ENCODE results near the gene RANBP1.

The RANBP1 gene

DNA sequence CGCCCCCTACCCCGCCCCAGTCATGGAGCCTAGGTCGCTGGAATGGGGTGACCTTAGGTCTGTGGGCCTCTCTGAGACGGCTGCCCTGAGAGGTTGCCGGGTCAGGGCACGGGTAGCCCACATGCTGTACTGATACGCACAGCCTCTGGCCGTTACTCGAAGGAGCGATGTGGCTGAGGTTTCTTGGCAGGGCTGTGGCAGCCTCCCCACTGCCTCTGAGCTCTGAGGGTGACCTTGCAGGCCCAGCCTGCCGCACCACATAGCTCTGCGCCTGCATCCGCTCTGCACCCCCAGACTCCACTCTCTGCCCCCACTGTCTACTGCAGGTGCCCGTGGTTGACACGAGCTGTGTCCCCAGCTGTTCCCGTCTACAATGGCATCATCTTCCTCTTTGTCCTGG, 23.0 kb downstream of the RANBP1 start:
- no peak for FAIRE-seq

DNA sequence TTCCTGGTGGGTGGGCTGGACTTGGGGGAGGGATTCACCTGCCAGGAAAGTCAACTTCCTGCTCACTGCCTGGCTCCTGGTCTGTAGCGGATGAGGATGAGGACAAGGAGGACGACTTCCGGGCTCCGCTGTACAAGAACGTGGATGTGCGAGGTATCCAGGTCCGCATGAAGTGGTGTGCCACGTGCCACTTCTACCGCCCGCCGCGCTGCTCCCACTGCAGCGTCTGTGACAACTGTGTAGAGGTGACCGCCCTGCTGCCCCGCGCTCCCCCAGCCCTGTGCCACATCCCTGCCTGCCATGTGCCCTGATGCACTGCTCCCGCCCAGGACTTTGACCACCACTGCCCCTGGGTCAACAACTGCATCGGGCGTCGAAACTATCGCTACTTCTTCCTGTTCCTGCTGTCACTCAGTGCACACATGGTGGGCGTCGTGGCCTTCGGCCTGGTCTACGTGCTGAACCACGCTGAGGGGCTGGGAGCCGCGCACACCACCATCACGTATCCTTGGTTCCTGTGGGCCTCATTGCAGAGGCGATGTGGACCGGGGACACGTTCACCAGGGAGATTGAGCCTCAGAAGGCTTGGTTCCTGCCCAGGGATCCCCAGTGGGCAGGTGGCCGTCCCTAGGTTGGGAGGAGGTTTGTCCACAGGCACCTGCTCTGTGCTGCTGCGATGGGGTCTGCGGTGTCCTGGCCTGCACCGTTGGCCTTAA, 23.6 kb downstream of the RANBP1 start:
- no peak for FAIRE-seq

GRCh38 chr22:20140107-20140445, 24.2 kb downstream of the RANBP1 start:
- FAIRE-seq = no peak

- FAIRE-seq = no peak
Measured at GRCh38 chr22:20140521-20140964, 24.6 kb downstream of the RANBP1 start.

- no peak for FAIRE-seq
Measured at GRCh38 chr22:20141186-20142077, 25.5 kb downstream of the RANBP1 start.

- no peak for FAIRE-seq
Measured at GRCh38 chr22:20142711-20143621, 27.1 kb downstream of the RANBP1 start.

DNA sequence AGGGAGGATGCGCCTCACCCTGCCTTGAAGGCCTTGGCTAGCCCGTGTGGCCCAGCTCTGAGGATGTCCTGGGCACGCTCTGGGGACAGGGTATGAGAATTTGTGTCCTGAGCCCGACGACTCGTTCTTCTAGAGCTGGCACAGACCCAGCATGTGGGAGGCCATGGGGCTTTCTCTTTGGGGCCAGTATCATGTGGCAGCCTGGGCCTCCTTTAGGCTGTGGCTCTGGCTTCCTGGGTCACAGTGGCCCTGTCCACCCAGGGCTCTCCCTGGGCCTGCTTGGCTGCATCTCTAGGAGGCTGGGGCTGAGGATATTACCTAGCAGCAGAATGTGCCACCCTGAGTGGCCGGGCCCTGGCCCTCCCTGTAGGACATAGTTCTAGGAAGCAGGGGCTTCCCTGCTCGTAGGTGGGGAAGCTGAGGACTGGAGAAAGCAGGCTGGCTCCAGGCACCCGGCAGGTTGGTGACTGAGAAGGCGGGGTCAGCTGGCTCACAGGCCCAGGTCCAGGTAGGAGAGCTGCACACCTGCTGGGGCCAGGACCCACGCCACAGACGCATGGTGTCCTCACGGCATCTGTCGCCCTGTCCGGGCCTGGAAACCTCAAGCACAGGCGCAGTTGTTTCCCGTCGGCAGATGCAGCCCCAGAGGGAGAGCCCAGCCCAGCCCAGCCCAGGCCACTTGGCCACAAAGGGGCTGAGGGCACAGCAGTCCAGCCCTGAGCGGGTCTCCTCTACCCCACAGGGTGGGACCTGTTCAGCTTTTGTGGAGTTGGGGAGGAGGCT, 28.2 kb downstream of the RANBP1 start:
- FAIRE-seq = no peak

- no peak for FAIRE-seq
Measured at GRCh38 chr22:20145206-20145831, 29.4 kb downstream of the RANBP1 start.

DNA sequence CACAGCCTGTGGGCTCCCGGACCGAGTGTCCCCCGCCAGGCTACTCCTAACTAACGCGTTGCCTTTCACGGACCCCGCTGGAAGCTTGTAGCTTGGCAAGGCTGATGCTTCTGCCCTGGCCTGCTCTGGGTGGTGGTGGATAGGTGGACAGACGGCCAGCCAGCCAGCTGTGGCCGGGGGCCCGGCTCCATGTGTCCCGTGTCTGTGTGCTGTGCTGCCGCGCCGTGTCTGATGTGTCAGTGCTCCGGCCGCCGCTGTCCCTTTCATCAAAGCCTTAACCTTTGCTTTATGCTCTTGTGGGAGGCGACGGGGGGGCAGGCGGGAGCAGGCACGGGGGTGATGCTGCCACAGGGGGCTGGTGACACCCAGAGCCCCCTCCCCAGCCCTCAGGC, 29.9 kb downstream of the RANBP1 start:
- FAIRE-seq = no peak

DNA sequence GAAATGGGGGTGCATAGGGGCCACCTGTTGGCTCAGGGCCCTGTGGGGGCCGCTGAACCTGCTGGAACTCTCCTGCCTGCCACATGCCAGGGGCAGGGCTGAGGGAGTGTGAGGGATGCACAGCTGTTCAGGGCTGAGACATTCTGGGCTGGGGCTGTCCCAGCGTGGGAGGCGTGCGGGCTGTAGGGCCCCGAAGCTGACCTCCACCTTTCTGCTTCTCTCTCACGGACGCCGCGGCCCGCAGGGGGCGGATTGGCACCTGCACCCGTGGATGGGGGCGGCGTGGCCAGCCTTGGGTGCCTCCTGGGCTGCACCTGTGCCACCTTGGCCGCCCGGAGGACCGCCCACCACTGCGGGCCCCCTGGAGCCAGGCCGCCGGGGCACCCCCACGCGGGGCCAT, 30.9 kb downstream of the RANBP1 start:
- no peak for FAIRE-seq

- FAIRE-seq = no peak
Measured at GRCh38 chr22:20147237-20147988, 31.5 kb downstream of the RANBP1 start.

- FAIRE-seq = no peak
Measured at GRCh38 chr22:20148414-20148813, 32.5 kb downstream of the RANBP1 start.

DNA sequence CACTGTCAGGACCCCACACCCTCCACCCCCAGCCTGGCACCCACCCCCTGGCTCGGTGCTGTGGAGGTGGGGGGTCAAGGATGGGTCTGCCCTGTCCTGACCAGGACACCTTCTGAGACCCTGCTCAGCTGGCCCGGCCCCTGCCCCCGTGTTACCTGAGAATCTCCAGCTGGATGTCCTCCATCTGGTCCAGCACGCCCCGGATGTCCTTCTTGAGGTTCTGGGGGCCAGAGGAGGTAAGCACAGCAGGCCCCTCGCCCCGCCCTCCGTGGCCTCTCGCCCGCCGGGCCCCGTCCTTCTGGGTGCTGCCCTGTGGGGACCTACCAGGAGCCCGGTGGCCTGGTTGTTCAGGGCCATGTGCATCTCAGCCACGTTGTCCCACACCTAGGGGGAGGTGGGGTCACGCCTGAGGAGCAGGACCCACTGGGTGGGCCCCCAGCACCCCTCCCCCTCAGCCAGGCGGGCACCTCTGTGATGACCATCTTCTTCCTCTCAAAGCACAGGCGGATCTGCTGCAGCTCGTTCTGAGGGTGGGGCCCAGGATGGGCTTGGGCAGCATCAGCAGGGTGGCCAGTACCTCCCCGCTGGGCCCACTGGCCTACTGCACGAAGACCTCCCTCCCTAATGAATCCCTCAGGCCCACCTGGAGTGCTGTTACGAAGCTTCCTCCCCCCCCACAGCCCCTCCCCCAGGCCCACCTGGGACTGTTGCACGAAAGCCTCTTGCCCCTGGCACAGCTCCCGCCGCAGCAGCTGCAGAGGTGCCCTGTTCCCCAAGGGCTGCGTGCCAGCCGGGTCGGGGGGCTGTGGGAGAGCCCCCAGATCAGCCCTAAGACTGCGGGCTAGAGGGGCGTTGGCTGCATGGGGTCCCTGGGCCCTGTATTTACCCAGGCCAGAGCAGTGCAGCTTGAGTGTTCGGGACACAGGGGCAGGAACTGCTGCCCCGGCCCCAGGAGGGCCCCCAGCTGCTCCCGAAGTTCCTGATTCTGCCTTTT, 33.6 kb downstream of the RANBP1 start:
- FAIRE-seq = no peak

DNA sequence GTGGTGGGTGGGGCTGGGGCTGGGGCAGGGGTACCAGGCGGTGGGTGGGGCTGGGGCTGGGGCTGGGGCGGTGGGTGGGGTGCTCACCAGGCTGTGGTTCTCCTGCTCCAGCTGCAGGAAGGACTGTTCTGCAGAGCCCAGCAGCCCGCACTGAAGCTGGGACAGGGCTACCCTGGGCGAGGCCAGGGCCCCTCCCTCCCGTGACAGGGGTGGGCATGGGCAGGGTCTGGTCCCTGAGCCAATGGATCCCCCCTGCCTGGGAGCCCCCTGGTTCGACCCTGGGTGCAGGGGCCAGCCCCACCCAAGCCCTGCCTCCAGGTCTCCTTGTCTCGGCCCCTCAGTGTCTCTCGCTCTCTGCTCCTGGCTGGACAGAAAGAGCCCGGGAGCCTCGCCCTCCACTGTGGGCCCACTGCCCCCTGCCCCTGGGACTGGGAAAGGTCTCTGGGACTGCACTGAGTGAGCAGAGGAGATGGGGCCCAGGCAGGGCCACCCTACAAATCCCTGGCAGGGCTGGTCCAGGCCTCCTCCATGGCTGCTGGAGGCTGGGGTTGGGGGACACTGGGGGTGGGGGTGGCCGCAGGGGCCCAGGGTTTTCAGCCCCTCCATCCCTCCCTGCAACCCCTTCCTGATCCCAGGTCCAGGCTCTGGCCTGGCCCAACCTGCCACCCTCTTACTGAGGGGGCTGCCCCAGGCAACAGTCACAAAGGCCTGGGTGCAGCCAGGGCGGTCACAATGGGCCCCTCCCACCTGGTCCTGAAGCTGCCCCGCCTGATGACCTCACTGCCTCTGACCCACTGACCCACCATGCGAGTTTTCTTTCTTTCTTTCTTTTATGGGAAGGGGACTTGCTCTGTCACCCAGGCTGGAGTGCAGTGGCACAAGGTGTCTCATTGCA, 34.7 kb downstream of the RANBP1 start, which contains the start of gene CCDC188:
Gene CCDC188, minus strand, starts transcription at position 675 of the 895 bp plus-strand sequence. Its CDS starts 69 bp downstream, at position 606.
- no peak for FAIRE-seq

- FAIRE-seq = no peak
Measured at GRCh38 chr22:20151276-20151588, 35.3 kb downstream of the RANBP1 start.

- FAIRE-seq = no peak
Measured at GRCh38 chr22:20152464-20152890, 36.6 kb downstream of the RANBP1 start.

DNA sequence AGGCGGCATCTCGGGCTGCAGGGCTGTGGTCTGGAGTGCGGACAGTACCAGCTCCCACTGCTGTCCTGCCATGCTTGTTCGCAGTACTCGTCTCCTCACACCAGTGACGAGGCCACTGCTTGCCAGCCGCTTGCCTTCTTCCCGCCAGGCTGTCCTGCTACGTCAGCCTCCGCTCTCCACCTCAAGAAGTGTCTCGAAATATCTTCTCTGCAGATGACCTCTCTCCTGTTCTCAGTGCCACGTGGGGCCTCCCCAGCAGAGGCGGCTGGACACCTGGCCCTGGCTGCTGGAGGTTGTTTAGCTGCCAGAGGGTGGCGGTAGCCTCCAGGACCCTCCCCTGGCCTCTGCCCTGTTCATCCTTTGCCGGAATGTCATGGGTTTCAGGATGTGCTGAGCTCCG, 38.0 kb downstream of the RANBP1 start:
- no peak for FAIRE-seq

- FAIRE-seq = no peak
Measured at GRCh38 chr22:20154602-20155187, 38.8 kb downstream of the RANBP1 start.

All from TTC549 (cell line).